Chondrocyte (in vitro differentiated cells): ENCODE data around the gene PAK1. TPM values are rescaled to one million over a fixed set of nuclear protein-coding genes. Genes with fewer than 3 reads are reported as not detected.

Source experiments
- DNase-seq: peaks from one replicate; pipeline ENCODE4 v3.0.0; 2021; ENCODE audit warnings: mixed read lengths, low spot score
- H3K27ac Mint-ChIP-seq: one replicate; pipeline ENCODE4 v1.8.0; 2021; ENCODE audit warnings: mild to moderate bottlenecking, moderate library complexity, mixed read lengths; ENCODE audit not compliant: unreplicated experiment
- H3K27me3 Mint-ChIP-seq: 2 replicates; pipeline ENCODE4 v1.8.0; 2021; ENCODE audit warnings: low read depth, mixed read lengths
- H3K36me3 Mint-ChIP-seq: 2 replicates; pipeline ENCODE4 v1.8.0; 2021; ENCODE audit warnings: low read depth, mixed read lengths
- H3K4me1 Mint-ChIP-seq: 2 replicates; pipeline ENCODE4 v1.8.0; 2021; ENCODE audit warnings: low read depth, mild to moderate bottlenecking, mixed read lengths
- H3K4me3 Mint-ChIP-seq: one replicate; pipeline ENCODE4 v1.8.0; 2021; ENCODE audit warnings: mild to moderate bottlenecking, moderate library complexity, mixed read lengths; ENCODE audit not compliant: unreplicated experiment
- H3K9me3 Mint-ChIP-seq: 2 replicates; pipeline ENCODE4 v1.8.0; 2021; ENCODE audit warnings: low read depth, mixed read lengths
- CTCF ChIP-seq: fragments of 200-600 bp; sonication (generic); IDR thresholded peaks from 2 replicates; pipeline ENCODE4 v1.5.0; 2021; ENCODE audit warnings: antibody characterized with exemption, mild to moderate bottlenecking, moderate library complexity
- total RNA-seq: library from RNA; stranded (reverse); gene quantifications from 3 replicates; pipeline ENCODE4 v1.2.1, GENCODE V29; 2021

PAK1 gene
- total RNA-seq, 1 donor from 2014 or later, result 28.2 TPM

GRCh38 chr11:77403211-77403610 is 70.7 kb downstream of the PAK1 start:
- no peak for DNase-seq
- Mint-ChIP-seq H3K9me3 (no peaks in the 10 kb centered on the region), H3K27ac (no peak overlapping the region), H3K36me3 (no peaks in the 10 kb centered on the region), H3K4me3 (no peak overlapping the region), H3K27me3 (no peaks in the 10 kb centered on the region), H3K4me1 (peaks cover 23% of the 10 kb centered on the region)
- TF ChIP-seq CTCF, result no peak

- no peaks in the 10 kb centered on the region for H3K36me3 Mint-ChIP-seq
- peaks cover 13% of the 10 kb centered on the region for H3K4me1 Mint-ChIP-seq
- no peaks in the 10 kb centered on the region for H3K27me3 Mint-ChIP-seq
- TF ChIP-seq CTCF, result no peak
- no peak overlapping the region for H3K27ac Mint-ChIP-seq
- no peaks in the 10 kb centered on the region for H3K9me3 Mint-ChIP-seq
- no peak for DNase-seq
- H3K4me3 Mint-ChIP-seq, result no peak overlapping the region
Measured at GRCh38 chr11:77402218-77402556, 71.7 kb downstream of the PAK1 start.

- H3K9me3 Mint-ChIP-seq, result no peaks in the 10 kb centered on the region
- no peak overlapping the region for H3K27ac Mint-ChIP-seq
- peaks cover 12% of the 10 kb centered on the region for H3K4me1 Mint-ChIP-seq
- no peaks in the 10 kb centered on the region for H3K27me3 Mint-ChIP-seq
- DNase-seq, result no peak
- no peaks in the 10 kb centered on the region for H3K36me3 Mint-ChIP-seq
- no peak for TF ChIP-seq CTCF
- no peak overlapping the region for H3K4me3 Mint-ChIP-seq
Measured at GRCh38 chr11:77401486-77402217, 72.2 kb downstream of the PAK1 start.

- H3K36me3 Mint-ChIP-seq, result no peaks in the 10 kb centered on the region
- H3K27ac Mint-ChIP-seq, result no peak overlapping the region
- H3K4me3 Mint-ChIP-seq, result no peak overlapping the region
- no peaks in the 10 kb centered on the region for H3K9me3 Mint-ChIP-seq
- DNase-seq, result no peak
- peaks cover 12% of the 10 kb centered on the region for H3K4me1 Mint-ChIP-seq
- TF ChIP-seq CTCF, result no peak
- no peaks in the 10 kb centered on the region for H3K27me3 Mint-ChIP-seq
Measured at GRCh38 chr11:77400775-77401449, 73.0 kb downstream of the PAK1 start.

- peaks cover 12% of the 10 kb centered on the region for H3K4me1 Mint-ChIP-seq
- no peak for TF ChIP-seq CTCF
- no peaks in the 10 kb centered on the region for H3K9me3 Mint-ChIP-seq
- no peaks in the 10 kb centered on the region for H3K27me3 Mint-ChIP-seq
- H3K36me3 Mint-ChIP-seq, result no peaks in the 10 kb centered on the region
- no peak overlapping the region for H3K27ac Mint-ChIP-seq
- DNase-seq, result no peak
- H3K4me3 Mint-ChIP-seq, result no peak overlapping the region
Measured at GRCh38 chr11:77400271-77400670, 73.6 kb downstream of the PAK1 start.
